Natural killer cell (primary cell): ENCODE results near the gene CCDC178. TPM values are rescaled to one million over a fixed set of nuclear protein-coding genes. Genes with fewer than 3 reads are reported as not detected.

Source experiments
- ATAC-seq, 3 donors: fragments of 150-1000 bp in 2 of 3; fragments of 200-7000 bp in 1 of 3; cut with Tn5 transposase; 1 replicate in 1 of 3; 2 replicates in 2 of 3; pipeline ENCODE4 v1.10.0; 2021; ENCODE audit warnings: mild to moderate bottlenecking in 2 of 3, moderate library complexity in 2 of 3
- DNase-seq, 2 donors: peaks; one replicate each; pipeline versions ENCODE4 v3.0.0 to v3.0.0-alpha.2; 2013 to 2021; ENCODE audit warnings: mixed read lengths in 1 of 2
- H3K27ac ChIP-seq: one replicate; pipeline ENCODE4 v1.5.1; 2013; ENCODE audit warnings: mild to moderate bottlenecking, low read length
- H3K27me3 ChIP-seq: one replicate; pipeline ENCODE4 v1.6.1; 2013; ENCODE audit warnings: low read length; ENCODE audit not compliant: control insufficient read depth, insufficient read depth
- H3K36me3 ChIP-seq: one replicate; pipeline ENCODE4 v1.6.1; 2013; ENCODE audit warnings: low read length; ENCODE audit not compliant: control insufficient read depth, insufficient read depth
- H3K4me1 ChIP-seq: one replicate; pipeline ENCODE4 v1.6.1; 2013; ENCODE audit warnings: low read length; ENCODE audit not compliant: control insufficient read depth, insufficient read depth
- H3K4me3 ChIP-seq: one replicate; pipeline ENCODE4 v1.5.1; 2013; ENCODE audit warnings: low read length
- H3K9me3 ChIP-seq: one replicate; pipeline ENCODE4 v1.6.1; 2013; ENCODE audit warnings: low read length; ENCODE audit not compliant: control insufficient read depth, insufficient read depth
- H3K27ac Mint-ChIP-seq, 2 donors: one replicate each; pipeline ENCODE4 v1.8.0; 2022; ENCODE audit warnings: mild to moderate bottlenecking in 2 of 2, mixed read lengths in 2 of 2, moderate library complexity in 1 of 2
- H3K27me3 Mint-ChIP-seq, 2 donors: one replicate each; pipeline ENCODE4 v1.8.0; 2022; ENCODE audit warnings: low read depth in 2 of 2, mixed read lengths in 2 of 2
- H3K36me3 Mint-ChIP-seq: one replicate; pipeline ENCODE4 v1.8.0; 2022; ENCODE audit warnings: mixed read lengths
- H3K4me1 Mint-ChIP-seq, 2 donors: one replicate each; pipeline ENCODE4 v1.8.0; 2022; ENCODE audit warnings: mixed read lengths in 2 of 2
- H3K4me3 Mint-ChIP-seq: one replicate; pipeline ENCODE4 v1.8.0; 2022; ENCODE audit warnings: mild to moderate bottlenecking, moderate library complexity, mixed read lengths
- H3K9me3 Mint-ChIP-seq, 2 donors: one replicate each; pipeline ENCODE4 v1.8.0; 2022; ENCODE audit warnings: mixed read lengths in 2 of 2
- CTCF ChIP-seq: fragments of 200-600 bp; IDR thresholded peaks from one replicate; pipeline ENCODE4 v1.8.0; 2022; ENCODE audit warnings: antibody characterized with exemption
- WGBS: methylation state at CpG from one replicate; pipeline ENCODE4 v1.1.7; 2013; ENCODE audit warnings: missing lambda C conversion rate; ENCODE audit not compliant: insufficient coverage; 5-methylcytosine and 5-hydroxymethylcytosine counted together
- intact Hi-C: fragments of 100-400 bp; cut with micrococcal nuclease; formaldehyde crosslinking; loops from one replicate; pipeline ENCODE4 v1.14.2; 2022
- total RNA-seq, 4 donors: library from RNA; stranded (reverse); fragments of 120-200 nt in 1 of 4; gene quantifications; one replicate each; pipeline versions ENCODE4 v1.2.3 to v1.2.4, GENCODE V29; 2013 to 2022

The CCDC178 gene
- total RNA-seq, 3 donors from 2014 or later (not counting 1 experiment from before 2014, with no cell fraction given): not detected

GRCh38 chr18:33159151-33159550 lies 281.4 kb downstream of the CCDC178 start:
- no peaks in the 10 kb centered on the region for H3K4me1 ChIP-seq
- TF ChIP-seq CTCF: no peak
- no peaks in the 10 kb centered on the region for H3K9me3 ChIP-seq
- no peak overlapping the region for H3K27ac Mint-ChIP-seq
- H3K27me3 ChIP-seq: no peaks in the 10 kb centered on the region
- no peaks in the 10 kb centered on the region for H3K27me3 Mint-ChIP-seq
- H3K27ac ChIP-seq: no peak overlapping the region
- H3K4me3 ChIP-seq: no peak overlapping the region
- no peaks in the 10 kb centered on the region for H3K36me3 ChIP-seq
- no peak overlapping the region for H3K4me3 Mint-ChIP-seq
- ATAC-seq: no peak
- no peaks in the 10 kb centered on the region for H3K4me1 Mint-ChIP-seq
- H3K36me3 Mint-ChIP-seq: no peaks in the 10 kb centered on the region
- no peak for DNase-seq
- 75% methylated on average over 1 of the region's 2 CpGs for WGBS
- intact Hi-C loops: no loop called here
- H3K9me3 Mint-ChIP-seq: peaks cover 9 to 10% of the 10 kb centered on the region in 2 donors

- Mint-ChIP-seq H3K27ac (no peak overlapping the region), H3K27me3 (no peaks in the 10 kb centered on the region), H3K36me3 (no peaks in the 10 kb centered on the region), H3K4me1 (no peaks in the 10 kb centered on the region), H3K4me3 (no peak overlapping the region), H3K9me3 (peaks cover 10 to 14% of the 10 kb centered on the region in 2 donors)
- no peak for TF ChIP-seq CTCF
- Histone ChIP-seq H3K4me3 (no peak overlapping the region), H3K27me3 (no peaks in the 10 kb centered on the region), H3K36me3 (no peaks in the 10 kb centered on the region), H3K9me3 (no peaks in the 10 kb centered on the region), H3K27ac (no peak overlapping the region), H3K4me1 (no peaks in the 10 kb centered on the region)
- intact Hi-C loops: no loop called here
- 38% methylated on average over 1 of the region's 1 CpG for WGBS
- no peak for ATAC-seq
- DNase-seq: no peak
These were observed 282.6 kb downstream of the CCDC178 start for GRCh38 chr18:33157893-33158292.

- H3K27me3 Mint-ChIP-seq: no peaks in the 10 kb centered on the region
- H3K4me1 Mint-ChIP-seq: no peaks in the 10 kb centered on the region
- H3K27ac Mint-ChIP-seq: no peak overlapping the region
- H3K36me3 ChIP-seq: no peaks in the 10 kb centered on the region
- TF ChIP-seq CTCF: no peak
- no peaks in the 10 kb centered on the region for H3K27me3 ChIP-seq
- H3K36me3 Mint-ChIP-seq: no peaks in the 10 kb centered on the region
- H3K9me3 ChIP-seq: no peaks in the 10 kb centered on the region
- intact Hi-C loops: no loop called here
- H3K9me3 Mint-ChIP-seq: peaks cover 8 to 15% of the 10 kb centered on the region in 2 donors
- ATAC-seq (no peak), DNase-seq (no peak)
- no peak overlapping the region for H3K27ac ChIP-seq
- H3K4me3 ChIP-seq: no peak overlapping the region
- H3K4me3 Mint-ChIP-seq: no peak overlapping the region
- H3K4me1 ChIP-seq: no peaks in the 10 kb centered on the region
These were observed 283.5 kb downstream of the CCDC178 start for GRCh38 chr18:33156906-33157470.

GRCh38 chr18:33154049-33154448 lies 286.5 kb downstream of the CCDC178 start:
- Histone ChIP-seq H3K9me3 (no peaks in the 10 kb centered on the region), H3K27ac (no peak overlapping the region), H3K4me3 (no peak overlapping the region), H3K36me3 (no peaks in the 10 kb centered on the region), H3K27me3 (no peaks in the 10 kb centered on the region), H3K4me1 (no peaks in the 10 kb centered on the region)
- Mint-ChIP-seq H3K4me1 (no peaks in the 10 kb centered on the region), H3K4me3 (no peak overlapping the region), H3K27ac (no peak overlapping the region), H3K27me3 (no peaks in the 10 kb centered on the region), H3K36me3 (peaks cover 12% of the 10 kb centered on the region), H3K9me3 (peaks cover 15 to 16% of the 10 kb centered on the region in 2 donors)
- 86% methylated on average over 1 of the region's 2 CpGs for WGBS
- intact Hi-C loops: no loop called here
- no peak for TF ChIP-seq CTCF
- no peak for DNase-seq
- ATAC-seq: no peak
